ENCODE data around the gene KRT20.

DNA sequence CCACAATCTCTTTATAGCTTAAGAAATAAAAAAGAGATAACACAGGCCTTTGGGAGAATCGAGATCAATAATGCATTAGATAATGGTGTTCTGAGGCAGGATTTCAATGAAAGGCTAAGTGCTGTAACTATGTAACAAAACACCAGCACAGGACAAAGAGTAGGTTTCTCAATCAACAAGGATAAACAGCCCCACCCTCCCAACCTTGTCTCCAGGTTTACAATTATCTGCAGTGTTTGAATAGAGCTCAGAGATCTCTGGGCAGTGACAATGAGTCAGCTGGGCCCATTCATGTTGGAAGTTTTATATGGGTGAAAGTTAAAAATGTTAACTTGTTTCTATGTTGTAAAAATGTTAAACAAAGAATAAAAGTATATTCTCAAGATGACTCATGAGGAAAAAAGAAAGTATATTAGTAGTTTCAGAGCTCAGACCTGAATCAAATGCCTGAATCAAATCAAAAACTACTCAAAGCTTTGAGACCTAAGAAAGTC, 17.0 kb upstream of the KRT20 start:
- TF ChIP-seq, protein P1, sequence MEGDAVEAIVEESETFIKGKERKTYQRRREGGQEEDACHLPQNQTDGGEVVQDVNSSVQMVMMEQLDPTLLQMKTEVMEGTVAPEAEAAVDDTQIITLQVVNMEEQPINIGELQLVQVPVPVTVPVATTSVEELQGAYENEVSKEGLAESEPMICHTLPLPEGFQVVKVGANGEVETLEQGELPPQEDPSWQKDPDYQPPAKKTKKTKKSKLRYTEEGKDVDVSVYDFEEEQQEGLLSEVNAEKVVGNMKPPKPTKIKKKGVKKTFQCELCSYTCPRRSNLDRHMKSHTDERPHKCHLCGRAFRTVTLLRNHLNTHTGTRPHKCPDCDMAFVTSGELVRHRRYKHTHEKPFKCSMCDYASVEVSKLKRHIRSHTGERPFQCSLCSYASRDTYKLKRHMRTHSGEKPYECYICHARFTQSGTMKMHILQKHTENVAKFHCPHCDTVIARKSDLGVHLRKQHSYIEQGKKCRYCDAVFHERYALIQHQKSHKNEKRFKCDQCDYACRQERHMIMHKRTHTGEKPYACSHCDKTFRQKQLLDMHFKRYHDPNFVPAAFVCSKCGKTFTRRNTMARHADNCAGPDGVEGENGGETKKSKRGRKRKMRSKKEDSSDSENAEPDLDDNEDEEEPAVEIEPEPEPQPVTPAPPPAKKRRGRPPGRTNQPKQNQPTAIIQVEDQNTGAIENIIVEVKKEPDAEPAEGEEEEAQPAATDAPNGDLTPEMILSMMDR (IDR thresholded peaks at IDR 0.05) = no peak
- TF ChIP-seq POLR2A (IDR thresholded peaks at IDR 0.05) (no peak), POLR2AphosphoS5 (IDR thresholded peaks at IDR 0.05) (no peak)

All from breast epithelium (tissue), 3 donors.